GM19043 (cell line): ENCODE data around the gene OR4M1.
"Not testable (repeated sequence)": the region's sequence is repeated elsewhere in the genome, so short reads cannot be mapped to it uniquely, and the experiment has no call there.

Source experiments
- ATAC-seq: cut with Tn5 transposase; IDR thresholded peaks from one replicate; pipeline ENCODE4 v1.9.1; 2021; ENCODE audit warnings: low read depth; ENCODE audit not compliant: unreplicated experiment

Gene OR4M1

GRCh38 chr14:19819879-19820278, 46.6 kb downstream of the OR4M1 start:
- ATAC-seq = not testable (repeated sequence)

GRCh38 chr14:19821016-19821415, 47.7 kb downstream of the OR4M1 start:
- ATAC-seq = not testable (repeated sequence)

GRCh38 chr14:19823178-19823577, 49.9 kb downstream of the OR4M1 start:
- no peak for ATAC-seq

DNA sequence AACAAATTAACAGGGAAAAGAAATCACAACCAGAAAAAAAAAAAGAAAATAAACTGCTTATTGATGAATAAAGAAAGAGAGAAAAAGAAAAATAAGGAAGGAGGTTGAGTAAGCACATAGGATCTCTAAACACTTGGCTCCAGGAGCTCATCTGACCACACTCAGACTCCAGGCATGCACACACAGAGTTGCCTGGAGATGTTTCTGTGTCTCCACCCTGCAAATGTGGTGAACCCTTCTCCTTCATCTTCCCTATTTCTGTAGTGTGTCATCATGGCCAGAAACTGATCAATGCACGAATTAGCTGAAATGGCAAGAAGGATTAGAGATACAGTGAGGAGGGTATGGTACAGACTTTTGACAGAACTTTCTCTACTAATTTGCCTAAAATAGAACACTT, 50.5 kb downstream of the OR4M1 start:
- ATAC-seq = no peak

GRCh38 chr14:19827626-19828244, 54.4 kb downstream of the OR4M1 start:
- not testable (repeated sequence) for ATAC-seq

GRCh38 chr14:19828314-19828713, 55.0 kb downstream of the OR4M1 start:
- no peak for ATAC-seq
